IPS-15b (cell line): ENCODE data around the gene TRIM44.
"Not testable (repeated sequence)": the region's sequence is repeated elsewhere in the genome, so short reads cannot be mapped to it uniquely, and the experiment has no call there.

Source experiments
- H3K27me3 ChIP-seq: one replicate; pipeline ENCODE4 v1.6.1; 2013; ENCODE audit warnings: low read length; ENCODE audit not compliant: control insufficient read depth, insufficient read depth
- H3K36me3 ChIP-seq: one replicate; pipeline ENCODE4 v1.6.1; 2013; ENCODE audit warnings: low read length; ENCODE audit not compliant: control insufficient read depth, insufficient read depth
- H3K4me1 ChIP-seq: one replicate; pipeline ENCODE4 v1.6.1; 2013; ENCODE audit warnings: mild to moderate bottlenecking, low read length; ENCODE audit not compliant: control insufficient read depth, insufficient read depth
- H3K4me3 ChIP-seq: one replicate; pipeline ENCODE4 v1.5.1; 2013; ENCODE audit warnings: low read depth, low read length
- H3K9ac ChIP-seq: one replicate; pipeline ENCODE4 v1.6.1; 2013; ENCODE audit warnings: low read depth, mild to moderate bottlenecking, low read length
- H3K9me3 ChIP-seq: one replicate; pipeline ENCODE4 v1.6.1; 2013; ENCODE audit warnings: mild to moderate bottlenecking, low read length; ENCODE audit not compliant: control insufficient read depth, insufficient read depth

Gene TRIM44

DNA sequence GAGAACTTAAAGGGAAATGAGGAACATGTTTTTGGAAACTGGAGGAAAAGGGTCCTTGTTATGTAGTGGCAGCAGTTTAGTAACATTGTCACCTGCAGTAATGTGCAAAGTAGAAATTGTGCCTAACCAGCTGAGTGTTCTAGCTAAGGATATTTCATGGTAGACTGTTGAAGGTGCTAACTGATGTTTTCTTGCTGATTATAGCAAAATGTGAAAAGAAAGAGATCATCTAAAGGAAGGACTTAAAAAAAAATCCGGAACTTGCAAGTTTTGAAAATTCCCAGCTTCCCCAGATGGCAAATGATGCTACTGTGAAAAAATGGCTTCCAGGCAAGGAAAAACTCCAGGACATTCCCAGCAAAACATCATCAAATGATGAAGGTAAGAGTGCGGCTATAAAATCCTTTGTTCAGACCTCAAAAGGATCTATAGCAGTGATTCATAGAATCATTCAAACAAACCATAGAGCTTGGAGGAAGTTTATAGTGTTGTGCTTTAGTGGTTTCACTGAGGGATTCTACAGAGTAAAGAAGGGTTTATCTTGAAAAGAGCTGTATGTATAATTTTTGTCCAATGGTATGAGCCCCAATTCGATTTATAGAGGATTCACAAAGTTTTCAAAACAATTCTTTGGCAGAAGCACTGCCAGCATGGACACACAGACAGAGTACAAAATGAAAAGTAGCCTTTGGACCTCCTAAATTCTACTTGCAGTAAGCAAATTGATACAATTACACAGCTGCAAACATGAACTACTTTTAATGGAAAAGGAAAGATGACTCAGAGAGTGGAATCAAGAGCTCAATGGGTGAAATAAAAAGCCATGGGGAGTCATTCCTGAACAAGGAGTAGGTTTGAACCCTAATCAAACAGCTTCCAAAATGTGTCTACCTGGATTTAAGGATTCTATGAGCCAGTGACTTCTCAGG, 4.3 kb upstream of the TRIM44 start:
- H3K27me3 ChIP-seq = peaks cover 58% of the 10 kb centered on the region
- no peaks in the 10 kb centered on the region for H3K36me3 ChIP-seq
- no peak overlapping the region for H3K4me3 ChIP-seq
- peaks cover 9% of the 10 kb centered on the region for H3K4me1 ChIP-seq
- no peak overlapping the region for H3K9ac ChIP-seq
- H3K9me3 ChIP-seq = peaks cover under 1% of the 10 kb centered on the region

DNA sequence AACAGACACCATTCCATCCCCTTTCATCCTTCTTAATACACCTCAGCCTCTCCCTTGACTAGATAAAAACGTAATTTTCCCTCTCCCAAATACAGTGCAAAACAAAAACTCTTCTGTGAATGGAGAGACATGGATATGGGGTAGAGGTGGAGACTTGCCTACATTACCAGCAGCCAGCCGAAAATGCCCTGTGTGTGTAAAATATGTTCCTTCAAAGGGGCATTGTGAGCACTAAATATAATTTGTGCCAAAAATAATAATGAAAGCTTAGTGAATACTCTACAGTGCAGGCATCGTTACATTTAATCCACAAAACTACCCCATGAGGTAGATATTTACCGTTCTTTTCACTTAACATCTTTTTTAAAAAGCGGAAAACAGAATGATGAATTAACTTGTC, 1.0 kb upstream of the TRIM44 start:
- Histone ChIP-seq H3K4me3 (peak overlapping the region; percentile 64), H3K27me3 (peaks cover 45% of the 10 kb centered on the region), H3K4me1 (no peaks in the 10 kb centered on the region), H3K9me3 (peaks cover 4% of the 10 kb centered on the region), H3K36me3 (no peaks in the 10 kb centered on the region), H3K9ac (no peak overlapping the region)

DNA sequence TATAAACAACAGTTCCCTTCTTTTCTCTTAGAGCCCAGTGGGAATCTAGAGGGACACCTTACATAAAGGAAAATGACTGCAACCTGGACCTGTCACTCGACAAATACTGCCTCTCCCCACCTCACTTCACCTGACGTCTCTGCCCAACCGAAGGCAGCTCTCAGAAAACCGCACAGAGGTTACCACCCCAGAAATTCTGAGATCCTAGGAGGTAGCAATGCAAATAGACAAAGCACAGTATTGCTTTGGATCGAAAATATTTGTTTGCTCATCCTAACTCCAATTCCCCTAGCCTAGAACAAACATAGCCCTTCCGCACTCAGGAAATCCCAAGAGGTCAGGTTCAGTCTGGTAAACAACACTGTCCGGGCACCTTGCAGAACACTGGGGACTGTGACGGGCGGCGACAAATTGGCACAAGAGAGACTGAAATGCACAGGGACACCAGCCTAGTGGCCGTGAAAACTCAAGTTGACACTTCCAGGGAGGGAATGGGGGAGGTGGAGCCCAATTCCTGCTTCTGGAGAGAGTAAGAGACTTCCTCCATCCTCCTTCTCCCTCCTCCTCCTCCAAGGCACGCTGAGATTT, 420 bp upstream of the TRIM44 start:
- Histone ChIP-seq H3K9ac (no peak overlapping the region), H3K36me3 (no peaks in the 10 kb centered on the region), H3K4me1 (no peaks in the 10 kb centered on the region), H3K9me3 (peaks cover 4% of the 10 kb centered on the region), H3K27me3 (peaks cover 39% of the 10 kb centered on the region), H3K4me3 (peak overlapping the region; percentile 64)

DNA sequence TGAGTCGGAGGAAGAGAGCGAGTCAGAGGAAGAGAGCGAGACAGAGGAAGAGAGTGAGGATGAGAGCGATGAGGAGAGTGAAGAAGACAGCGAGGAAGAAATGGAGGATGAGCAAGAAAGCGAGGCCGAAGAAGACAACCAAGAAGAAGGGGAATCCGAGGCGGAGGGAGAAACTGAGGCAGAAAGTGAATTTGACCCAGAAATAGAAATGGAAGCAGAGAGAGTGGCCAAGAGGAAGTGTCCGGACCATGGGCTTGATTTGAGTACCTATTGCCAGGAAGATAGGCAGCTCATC, 780 bp downstream of the TRIM44 start:
- no peaks in the 10 kb centered on the region for H3K36me3 ChIP-seq
- no peak overlapping the region for H3K9ac ChIP-seq
- H3K4me1 ChIP-seq = no peaks in the 10 kb centered on the region
- peaks cover 4% of the 10 kb centered on the region for H3K9me3 ChIP-seq
- H3K4me3 ChIP-seq = peak overlapping the region; percentile 64
- H3K27me3 ChIP-seq = peaks cover 30% of the 10 kb centered on the region

DNA sequence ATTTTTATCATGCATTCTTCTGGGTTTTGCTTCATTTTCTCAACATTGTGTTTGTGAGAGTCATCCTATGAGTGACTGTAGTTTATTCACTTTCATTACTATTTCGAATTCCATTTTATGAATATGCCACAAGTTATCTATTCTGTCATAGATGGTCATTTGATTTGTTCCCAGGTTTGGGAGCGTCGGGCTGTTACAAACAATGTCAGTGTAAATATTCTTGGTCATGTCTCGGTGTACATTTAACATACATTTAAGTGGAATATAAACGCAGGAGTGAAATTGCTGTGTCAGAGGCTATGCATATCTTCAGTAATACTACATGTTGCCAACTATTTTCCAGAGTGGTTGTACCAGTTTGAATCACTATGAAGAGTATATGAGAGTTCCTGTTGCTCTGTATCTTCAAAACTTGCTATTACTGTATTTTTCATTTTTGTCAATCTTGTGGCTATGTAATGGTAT, 2.4 kb downstream of the TRIM44 start:
- Histone ChIP-seq H3K27me3 (peaks cover 19% of the 10 kb centered on the region), H3K9me3 (peaks cover 4% of the 10 kb centered on the region), H3K9ac (no peak overlapping the region), H3K36me3 (no peaks in the 10 kb centered on the region), H3K4me3 (no peak overlapping the region), H3K4me1 (no peaks in the 10 kb centered on the region)

DNA sequence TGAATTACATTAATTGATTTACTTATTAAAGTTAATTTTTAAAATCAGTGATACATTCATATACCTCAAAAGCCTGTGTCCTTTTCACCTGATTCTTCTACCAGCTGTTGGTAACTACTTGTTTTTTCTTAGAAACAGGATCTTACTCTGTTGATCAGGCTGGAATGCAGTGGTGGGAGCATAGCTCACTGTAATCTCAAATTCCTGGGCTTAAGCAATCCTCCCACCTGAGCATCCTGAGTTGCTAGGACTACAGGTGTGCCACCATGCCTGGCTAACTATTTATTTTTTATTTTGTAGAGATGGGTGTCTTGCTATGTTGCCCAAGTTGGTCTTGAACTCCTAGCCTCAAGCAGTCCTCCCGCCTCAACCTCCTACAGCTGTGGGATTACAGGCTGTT, 4.7 kb downstream of the TRIM44 start:
- Histone ChIP-seq H3K4me3 (no peak overlapping the region), H3K9me3 (peaks cover 4% of the 10 kb centered on the region), H3K9ac (no peak overlapping the region), H3K27me3 (peaks cover 9% of the 10 kb centered on the region), H3K36me3 (no peaks in the 10 kb centered on the region), H3K4me1 (peaks cover 3% of the 10 kb centered on the region)

DNA sequence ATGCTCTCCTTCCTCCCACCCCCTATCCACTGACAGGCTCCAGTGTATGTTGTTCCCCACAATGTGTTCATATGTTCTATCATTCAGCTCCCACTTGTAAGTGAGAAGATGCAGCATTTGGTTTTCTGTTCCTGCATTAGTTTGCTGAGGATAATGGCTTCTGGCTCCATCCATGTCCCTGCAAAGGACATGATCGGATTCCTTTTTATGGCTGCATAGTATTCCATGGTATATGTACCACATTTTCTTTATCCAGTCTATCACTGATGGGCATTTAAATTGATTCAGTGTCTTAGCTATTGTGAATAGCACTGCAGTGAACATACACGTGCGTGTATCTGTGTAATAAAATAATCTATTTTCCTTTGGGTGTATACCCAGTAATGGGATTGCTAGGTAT, 5.8 kb downstream of the TRIM44 start:
- H3K4me3 ChIP-seq, H3K27me3 ChIP-seq, H3K9ac ChIP-seq, H3K4me1 ChIP-seq, H3K36me3 ChIP-seq, H3K9me3 ChIP-seq: not testable (repeated sequence)

DNA sequence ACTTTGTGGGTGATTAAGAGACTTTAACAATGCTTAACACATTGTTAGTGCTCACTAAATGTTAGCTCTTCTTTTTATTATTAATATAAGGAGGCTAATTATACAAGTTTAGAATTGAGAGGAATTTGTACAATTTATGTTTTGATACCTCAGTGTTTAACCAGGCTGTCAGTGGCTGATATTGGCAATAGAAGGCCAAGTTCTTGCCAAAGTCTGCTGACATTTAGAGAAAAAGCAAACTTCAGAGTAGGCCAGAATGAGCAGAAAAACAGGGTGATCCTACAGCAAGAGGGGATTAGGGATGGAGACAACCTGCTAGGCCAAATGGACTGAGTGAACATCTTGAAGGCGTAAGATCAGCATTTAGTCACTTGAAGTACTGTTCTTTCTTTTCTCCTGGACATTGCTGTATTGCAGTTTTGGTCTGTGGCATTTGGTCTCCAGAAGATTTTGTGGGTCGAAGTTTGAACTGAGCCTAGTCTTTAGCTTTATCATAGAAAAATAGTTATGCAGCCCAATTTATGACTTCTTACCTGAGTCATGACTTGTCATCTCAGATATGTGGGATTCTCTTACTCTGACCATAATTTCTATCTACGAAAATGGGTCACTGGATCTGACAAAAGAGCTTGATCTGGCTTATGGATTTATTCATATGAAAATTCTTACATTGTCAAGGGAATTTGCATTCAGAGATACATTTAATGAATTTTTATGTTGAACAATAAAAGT, 9.0 kb downstream of the TRIM44 start:
- Histone ChIP-seq H3K36me3 (no peaks in the 10 kb centered on the region), H3K27me3 (no peaks in the 10 kb centered on the region), H3K4me3 (no peak overlapping the region), H3K9me3 (no peaks in the 10 kb centered on the region), H3K4me1 (peaks cover 4% of the 10 kb centered on the region), H3K9ac (no peak overlapping the region)

DNA sequence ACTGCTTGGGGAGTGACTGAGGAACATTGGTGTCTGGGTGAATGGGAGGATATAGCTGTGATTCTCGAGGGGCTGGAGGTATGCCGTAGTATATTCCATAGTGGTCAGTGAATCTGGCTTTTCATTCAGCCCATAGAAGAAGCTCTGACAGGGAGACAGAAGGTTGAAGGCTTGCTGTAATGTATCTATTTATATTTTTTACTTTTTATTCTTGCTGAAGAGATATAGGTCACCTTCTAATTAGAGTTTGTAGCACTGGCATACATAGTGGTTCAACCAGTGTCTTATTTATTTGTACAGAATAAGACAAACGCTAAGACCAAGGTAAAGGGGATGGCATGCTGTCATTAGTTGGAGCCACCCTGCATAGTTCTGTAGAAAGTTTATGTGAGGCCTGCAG, 10.0 kb downstream of the TRIM44 start:
- Histone ChIP-seq H3K4me1 (peaks cover 4% of the 10 kb centered on the region), H3K9me3 (no peaks in the 10 kb centered on the region)

DNA sequence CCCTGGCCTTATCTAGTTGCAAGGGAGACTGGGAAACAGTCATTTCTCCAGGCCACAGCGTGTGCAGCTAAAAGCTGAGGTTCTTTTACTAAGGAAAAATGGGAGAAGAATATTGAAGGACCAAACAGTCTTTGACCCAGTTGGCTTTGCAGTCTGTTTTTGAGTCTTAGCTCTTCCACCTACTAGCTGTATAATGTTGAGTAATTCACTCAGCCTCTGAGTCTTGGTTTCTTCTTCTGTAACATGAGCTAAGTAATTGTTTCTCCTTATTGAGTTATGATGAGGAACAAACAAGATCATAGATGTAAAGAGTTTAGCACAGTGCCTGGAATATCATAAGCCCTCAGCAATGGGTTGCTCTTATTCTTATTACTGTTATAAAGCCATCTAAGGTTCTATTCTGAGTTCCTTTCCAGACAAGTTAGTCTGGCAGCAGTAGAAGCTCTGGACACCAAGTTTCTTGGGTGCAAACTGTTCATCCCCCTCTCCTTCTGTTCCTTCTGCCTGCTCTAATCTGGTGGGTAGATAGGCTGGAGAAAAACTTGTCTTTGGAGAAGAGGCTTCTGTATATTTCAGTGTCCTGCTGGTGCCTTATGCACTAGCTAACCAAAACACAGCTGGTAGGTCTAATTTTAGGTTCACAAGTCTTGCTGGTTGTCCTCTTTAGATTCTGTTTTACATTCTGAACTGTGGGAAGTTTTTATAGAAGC, 13.5 kb downstream of the TRIM44 start:
- H3K4me1 ChIP-seq = peaks cover 4% of the 10 kb centered on the region
- H3K36me3 ChIP-seq = no peaks in the 10 kb centered on the region
- H3K9ac ChIP-seq = no peak overlapping the region
- H3K27me3 ChIP-seq = no peaks in the 10 kb centered on the region
- H3K9me3 ChIP-seq = no peaks in the 10 kb centered on the region
- no peak overlapping the region for H3K4me3 ChIP-seq

More for the DNA sequence above, 10.0 kb downstream of the TRIM44 start:
- no peak overlapping the region for H3K4me3 ChIP-seq
- H3K27me3 ChIP-seq = no peaks in the 10 kb centered on the region
- no peak overlapping the region for H3K9ac ChIP-seq
- no peaks in the 10 kb centered on the region for H3K36me3 ChIP-seq

DNA sequence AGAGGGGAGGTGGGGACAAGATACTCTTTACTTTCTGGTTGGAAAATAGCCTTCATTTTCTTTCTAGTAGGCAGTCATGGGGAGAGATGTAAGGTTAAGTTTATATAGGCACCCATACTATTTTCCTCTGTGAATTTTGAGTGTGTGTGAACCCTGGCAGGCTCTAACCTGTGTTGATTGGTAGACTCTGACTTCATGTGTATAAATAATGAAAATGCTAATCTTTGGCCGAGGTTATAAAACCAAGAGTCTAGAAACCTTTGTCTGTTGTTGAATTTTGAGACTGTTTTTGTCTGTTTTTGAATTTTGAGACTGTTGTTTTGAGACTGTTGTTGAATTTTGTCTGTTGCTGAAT, 14.0 kb downstream of the TRIM44 start:
- Histone ChIP-seq H3K9ac (no peak overlapping the region), H3K4me1 (peaks cover 4% of the 10 kb centered on the region), H3K27me3 (no peaks in the 10 kb centered on the region)

More for the DNA sequence above, 14.0 kb downstream of the TRIM44 start:
- Histone ChIP-seq H3K9me3 (no peaks in the 10 kb centered on the region), H3K4me3 (no peak overlapping the region), H3K36me3 (no peaks in the 10 kb centered on the region)
